ENCODE data around the gene ARPC5.
"Not testable (repeated sequence)": the region's sequence is repeated elsewhere in the genome, so short reads cannot be mapped to it uniquely, and the experiment has no call there.

Gene ARPC5

DNA sequence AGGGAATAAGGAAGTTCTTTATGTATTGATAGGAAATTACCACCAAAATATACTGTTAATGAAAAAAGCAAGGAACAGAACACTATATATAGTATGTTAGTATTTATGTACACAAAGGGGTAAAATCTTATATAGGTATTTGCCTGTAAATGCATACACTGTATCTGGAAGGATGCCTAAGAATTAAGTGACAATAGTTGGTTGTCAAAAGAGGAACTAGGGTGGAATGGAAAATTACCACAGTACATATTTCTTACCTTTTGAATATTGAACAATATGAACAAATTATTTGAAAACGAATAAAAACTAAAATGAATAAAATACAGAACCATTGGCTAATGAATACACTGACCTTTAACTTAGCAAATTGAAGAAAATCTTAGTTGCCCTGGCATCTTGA lies 13.6 kb downstream of the ARPC5 start:
- H2BK15ac ChIP-seq (ENCODE audit: low read length) = no peak overlapping the region
- H3K27me3 ChIP-seq (ENCODE audit: control insufficient read depth in 3 of 3, insufficient read depth in 3 of 3, low read depth in 1 of 3, low read length in 3 of 3) = no peaks in the 10 kb centered on the region
- no peak overlapping the region for H3K18ac ChIP-seq (ENCODE audit: low read length)
- DNase-seq (ENCODE audit: low spot score) = no peak
- H2BK120ac ChIP-seq (ENCODE audit: low read depth, low read length) = no peak overlapping the region
- no peaks in the 10 kb centered on the region for H3K4me1 ChIP-seq (ENCODE audit: control insufficient read depth in 2 of 2, insufficient read depth in 1 of 2, low read depth in 1 of 2, low read length in 2 of 2)
- no peak overlapping the region for H2AK5ac ChIP-seq (ENCODE audit: low read depth, low read length)
- no peak overlapping the region for H2BK12ac ChIP-seq (ENCODE audit: low read length)
- H3K14ac ChIP-seq (ENCODE audit: low read length) = no peak overlapping the region
- H3K79me1 ChIP-seq (ENCODE audit: low read depth, low read length) = no peaks in the 10 kb centered on the region
- no peak overlapping the region for H2AFZ ChIP-seq (ENCODE audit: low read length)
- no CpG with 5 or more reads among the region's 1 CpG for WGBS, 2 donors (ENCODE audit: extremely low coverage in 2 of 2, insufficient read length in 2 of 2, insufficient replicate concordance in 1 of 2)
- peaks cover 0 to 25% of the 10 kb centered on the region in 2 donors for H3K36me3 ChIP-seq (replicated peaks in 1 of 2; ENCODE audit: control insufficient read depth in 2 of 2, insufficient read depth in 2 of 2, low read length in 2 of 2)
- H3K4ac ChIP-seq (ENCODE audit: low read length) = no peak overlapping the region
- no peak overlapping the region for H4K91ac ChIP-seq (ENCODE audit: low read depth, low read length, poor library complexity)
- no peak overlapping the region for H3K27ac ChIP-seq (replicated peaks; ENCODE audit: low read length)
- no peak overlapping the region for H3K23ac ChIP-seq (ENCODE audit: low read depth, low read length, poor library complexity)
- H3K4me3 ChIP-seq (ENCODE audit: low read length in 2 of 2) = no peak overlapping the region
- no peak overlapping the region for H4K8ac ChIP-seq (ENCODE audit: low read depth, low read length)
- H3K9ac ChIP-seq (ENCODE audit: low read depth, low read length, poor library complexity) = no peak overlapping the region
- no peak overlapping the region for H2BK5ac ChIP-seq (ENCODE audit: low read length)
- no peak overlapping the region for H3K4me2 ChIP-seq (ENCODE audit: insufficient read depth, low read length, poor library complexity, severe bottlenecking)
- no peaks in the 10 kb centered on the region for H3K9me3 ChIP-seq (replicated peaks in 1 of 2; ENCODE audit: control insufficient read depth in 2 of 2, insufficient read depth in 1 of 2, low read depth in 1 of 2, low read length in 2 of 2)

DNA sequence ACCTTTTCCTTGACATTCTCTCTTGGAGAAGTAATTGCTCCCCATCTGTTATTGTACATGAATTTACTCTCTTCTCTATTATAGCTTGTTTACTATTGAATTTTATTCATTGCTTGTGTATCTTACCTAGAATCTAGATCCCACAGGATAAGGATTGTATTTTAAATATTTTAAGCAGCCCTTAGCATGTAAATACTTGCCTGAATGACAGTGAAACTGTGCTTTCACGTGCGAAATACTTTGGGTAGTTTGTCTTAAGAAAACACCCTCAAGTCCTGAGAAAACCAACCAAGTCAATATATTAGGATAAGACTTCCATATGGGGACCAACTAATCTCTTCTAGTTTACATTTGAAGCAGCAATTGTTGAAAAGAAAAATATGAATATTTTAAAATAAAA lies 15.3 kb downstream of the ARPC5 start:
- Histone ChIP-seq H3K4me3 (ENCODE audit: low read length in 2 of 2) (no peak overlapping the region), H3K4ac (ENCODE audit: low read length) (no peak overlapping the region), H3K9me3 (replicated peaks in 1 of 2; ENCODE audit: control insufficient read depth in 2 of 2, insufficient read depth in 1 of 2, low read depth in 1 of 2, low read length in 2 of 2) (no peaks in the 10 kb centered on the region), H3K9ac (ENCODE audit: low read depth, low read length, poor library complexity) (no peak overlapping the region), H2BK5ac (ENCODE audit: low read length) (no peak overlapping the region), H3K27ac (replicated peaks; ENCODE audit: low read length) (no peak overlapping the region), H2BK15ac (ENCODE audit: low read length) (no peak overlapping the region), H3K36me3 (replicated peaks in 1 of 2; ENCODE audit: control insufficient read depth in 2 of 2, insufficient read depth in 2 of 2, low read length in 2 of 2) (peaks cover 0 to 9% of the 10 kb centered on the region in 2 donors), H4K91ac (ENCODE audit: low read depth, low read length, poor library complexity) (no peak overlapping the region), H2AFZ (ENCODE audit: low read length) (no peak overlapping the region), H2BK120ac (ENCODE audit: low read depth, low read length) (no peak overlapping the region), H3K27me3 (ENCODE audit: control insufficient read depth in 3 of 3, insufficient read depth in 3 of 3, low read depth in 1 of 3, low read length in 3 of 3) (no peaks in the 10 kb centered on the region), H4K8ac (ENCODE audit: low read depth, low read length) (no peak overlapping the region), H2AK5ac (ENCODE audit: low read depth, low read length) (no peak overlapping the region), H3K18ac (ENCODE audit: low read length) (no peak overlapping the region), H3K4me2 (ENCODE audit: insufficient read depth, low read length, poor library complexity, severe bottlenecking) (no peak overlapping the region), H3K14ac (ENCODE audit: low read length) (no peak overlapping the region), H3K79me1 (ENCODE audit: low read depth, low read length) (no peaks in the 10 kb centered on the region), H3K23ac (ENCODE audit: low read depth, low read length, poor library complexity) (no peak overlapping the region), H2BK12ac (ENCODE audit: low read length) (no peak overlapping the region), H3K4me1 (ENCODE audit: control insufficient read depth in 2 of 2, insufficient read depth in 1 of 2, low read depth in 1 of 2, low read length in 2 of 2) (no peaks in the 10 kb centered on the region)
- DNase-seq (ENCODE audit: low spot score) = no peak
- WGBS, 2 donors (ENCODE audit: extremely low coverage in 2 of 2, insufficient read length in 2 of 2, insufficient replicate concordance in 1 of 2) = no CpG with 5 or more reads among the region's 2 CpGs

GRCh38 chr1:183619781-183620180 lies 15.8 kb downstream of the ARPC5 start:
- Histone ChIP-seq H4K8ac (ENCODE audit: low read depth, low read length) (no peak overlapping the region), H3K23ac (ENCODE audit: low read depth, low read length, poor library complexity) (no peak overlapping the region), H2BK15ac (ENCODE audit: low read length) (no peak overlapping the region), H3K14ac (ENCODE audit: low read length) (no peak overlapping the region), H2BK5ac (ENCODE audit: low read length) (no peak overlapping the region), H3K9me3 (replicated peaks in 1 of 2; ENCODE audit: control insufficient read depth in 2 of 2, insufficient read depth in 1 of 2, low read depth in 1 of 2, low read length in 2 of 2) (no peaks in the 10 kb centered on the region), H3K4ac (ENCODE audit: low read length) (no peak overlapping the region), H3K79me1 (ENCODE audit: low read depth, low read length) (no peaks in the 10 kb centered on the region), H3K36me3 (replicated peaks in 1 of 2; ENCODE audit: control insufficient read depth in 2 of 2, insufficient read depth in 2 of 2, low read length in 2 of 2) (peaks cover 0 to 3% of the 10 kb centered on the region in 2 donors), H3K27me3 (ENCODE audit: control insufficient read depth in 3 of 3, insufficient read depth in 3 of 3, low read depth in 1 of 3, low read length in 3 of 3) (no peaks in the 10 kb centered on the region), H3K4me3 (ENCODE audit: low read length in 2 of 2) (no peak overlapping the region), H2BK12ac (ENCODE audit: low read length) (no peak overlapping the region), H2BK120ac (ENCODE audit: low read depth, low read length) (no peak overlapping the region), H3K27ac (replicated peaks; ENCODE audit: low read length) (no peak overlapping the region), H2AK5ac (ENCODE audit: low read depth, low read length) (no peak overlapping the region), H4K91ac (ENCODE audit: low read depth, low read length, poor library complexity) (no peak overlapping the region), H3K4me1 (ENCODE audit: control insufficient read depth in 2 of 2, insufficient read depth in 1 of 2, low read depth in 1 of 2, low read length in 2 of 2) (no peaks in the 10 kb centered on the region), H3K9ac (ENCODE audit: low read depth, low read length, poor library complexity) (no peak overlapping the region), H2AFZ (ENCODE audit: low read length) (no peak overlapping the region), H3K18ac (ENCODE audit: low read length) (no peak overlapping the region), H3K4me2 (ENCODE audit: insufficient read depth, low read length, poor library complexity, severe bottlenecking) (no peak overlapping the region)
- DNase-seq (ENCODE audit: low spot score) = no peak
- WGBS, 2 donors (ENCODE audit: extremely low coverage in 2 of 2, insufficient read length in 2 of 2, insufficient replicate concordance in 1 of 2) = no CpG with 5 or more reads among the region's 1 CpG

GRCh38 chr1:183618202-183618601 lies 17.4 kb downstream of the ARPC5 start:
- H3K9me3 ChIP-seq (replicated peaks in 1 of 2; ENCODE audit: control insufficient read depth in 2 of 2, insufficient read depth in 1 of 2, low read depth in 1 of 2, low read length in 2 of 2); H3K27ac ChIP-seq (replicated peaks; ENCODE audit: low read length); H2AK5ac ChIP-seq (ENCODE audit: low read depth, low read length); H2AFZ ChIP-seq (ENCODE audit: low read length); DNase-seq (ENCODE audit: low spot score); H3K4me2 ChIP-seq (ENCODE audit: insufficient read depth, low read length, poor library complexity, severe bottlenecking); H3K4me1 ChIP-seq (ENCODE audit: control insufficient read depth in 2 of 2, insufficient read depth in 1 of 2, low read depth in 1 of 2, low read length in 2 of 2); H3K23ac ChIP-seq (ENCODE audit: low read depth, low read length, poor library complexity); H3K4me3 ChIP-seq (ENCODE audit: low read length in 2 of 2); H3K4ac ChIP-seq (ENCODE audit: low read length); H4K8ac ChIP-seq (ENCODE audit: low read depth, low read length); H3K14ac ChIP-seq (ENCODE audit: low read length); H2BK5ac ChIP-seq (ENCODE audit: low read length); H2BK120ac ChIP-seq (ENCODE audit: low read depth, low read length); H3K36me3 ChIP-seq (replicated peaks in 1 of 2; ENCODE audit: control insufficient read depth in 2 of 2, insufficient read depth in 2 of 2, low read length in 2 of 2); H4K91ac ChIP-seq (ENCODE audit: low read depth, low read length, poor library complexity); H3K79me1 ChIP-seq (ENCODE audit: low read depth, low read length); H3K27me3 ChIP-seq (ENCODE audit: control insufficient read depth in 3 of 3, insufficient read depth in 3 of 3, low read depth in 1 of 3, low read length in 3 of 3); H3K18ac ChIP-seq (ENCODE audit: low read length); H3K9ac ChIP-seq (ENCODE audit: low read depth, low read length, poor library complexity); H2BK12ac ChIP-seq (ENCODE audit: low read length); H2BK15ac ChIP-seq (ENCODE audit: low read length): not testable (repeated sequence)
- no CpG with 5 or more reads among the region's 5 CpGs for WGBS, 2 donors (ENCODE audit: extremely low coverage in 2 of 2, insufficient read length in 2 of 2, insufficient replicate concordance in 1 of 2)
